ENCODE data around the gene NKX1-1.

GRCh38 chr4:1355378-1355777, 50.9 kb downstream of the NKX1-1 start:
- no peak for TF ChIP-seq RCOR1 (IDR thresholded peaks at IDR 0.05; ENCODE audit: low read depth, low read length)
- no peak for TF ChIP-seq POLR2A (IDR thresholded peaks at IDR 0.05; ENCODE audit: low read length)
- no peak for TF ChIP-seq CTCF (IDR thresholded peaks at IDR 0.05)
- no peak for TF ChIP-seq E2F6 (IDR thresholded peaks at IDR 0.05; ENCODE audit: borderline replicate concordance, low read depth)
- no peak for TF ChIP-seq SMC3 (IDR thresholded peaks at IDR 0.05)
- no peak for TF ChIP-seq MAFK (IDR thresholded peaks at IDR 0.05; ENCODE audit: partially characterized antibody)
- TF ChIP-seq MAX (IDR thresholded peaks at IDR 0.05): no peak
- TF ChIP-seq EP300 (IDR thresholded peaks at IDR 0.05): no peak
- no peak for TF ChIP-seq RAD21 (conservative IDR thresholded peaks at IDR 0.05 in 1 of 2, IDR thresholded peaks at IDR 0.05 in 1 of 2)
- no peak for TF ChIP-seq BCL3 (IDR thresholded peaks at IDR 0.05)
